ENCODE results near the gene MAPT.
A peak's percentile ranks its signal among the peaks of the same experiment; 100 is the strongest.

MAPT gene

GRCh38 chr17:45974916-45975630 lies 80.7 kb downstream of the MAPT start:
- no peak overlapping the region for H3K4me3 ChIP-seq (ENCODE audit: low read depth, low read length)
- no peak for DNase-seq (ENCODE audit: low read depth)
- no peak for TF ChIP-seq CTCF (conservative IDR thresholded peaks at IDR 0.05; ENCODE audit: low read depth, low read length)

GRCh38 chr17:45975640-45976295 lies 81.4 kb downstream of the MAPT start:
- no peak for TF ChIP-seq CTCF (conservative IDR thresholded peaks at IDR 0.05; ENCODE audit: low read depth, low read length)
- no peak for DNase-seq (ENCODE audit: low read depth)
- H3K4me3 ChIP-seq (ENCODE audit: low read depth, low read length) = no peak overlapping the region

GRCh38 chr17:45976391-45976754 lies 82.0 kb downstream of the MAPT start:
- no peak for TF ChIP-seq CTCF (conservative IDR thresholded peaks at IDR 0.05; ENCODE audit: low read depth, low read length)
- H3K4me3 ChIP-seq (ENCODE audit: low read depth, low read length) = no peak overlapping the region
- no peak for DNase-seq (ENCODE audit: low read depth)

GRCh38 chr17:45976755-45977505 lies 82.6 kb downstream of the MAPT start:
- DNase-seq (ENCODE audit: low read depth) = peak; percentile 36

GRCh38 chr17:45977506-45977824 lies 83.1 kb downstream of the MAPT start:
- H3K4me3 ChIP-seq (ENCODE audit: low read depth, low read length) = no peak overlapping the region
- TF ChIP-seq CTCF (conservative IDR thresholded peaks at IDR 0.05; ENCODE audit: low read depth, low read length) = no peak
- DNase-seq (ENCODE audit: low read depth) = no peak

More at GRCh38 chr17:45976755-45977505, 82.6 kb downstream of the MAPT start:
- TF ChIP-seq CTCF (conservative IDR thresholded peaks at IDR 0.05; ENCODE audit: low read depth, low read length) = no peak
- no peak overlapping the region for H3K4me3 ChIP-seq (ENCODE audit: low read depth, low read length)

- no peak for DNase-seq (ENCODE audit: low read depth)
- no peak for TF ChIP-seq CTCF (conservative IDR thresholded peaks at IDR 0.05; ENCODE audit: low read depth, low read length)
- no peak overlapping the region for H3K4me3 ChIP-seq (ENCODE audit: low read depth, low read length)
Observed at GRCh38 chr17:45977976-45978626, 83.7 kb downstream of the MAPT start.
